NCI-H1930 (cell line): ENCODE results near the gene FBXO48.
"Not testable (repeated sequence)": the region's sequence is repeated elsewhere in the genome, so short reads cannot be mapped to it uniquely, and the experiment has no call there.

Experiments used
- DNase-seq, 2 experiments: peaks; one replicate each; lab custom pipeline; 2025; lab: John Stamatoyannopoulos, UW

Gene FBXO48

GRCh38 chr2:68471385-68471784, 4.3 kb upstream of the FBXO48 start:
- no peak for DNase-seq

- no peak for DNase-seq
Measured at GRCh38 chr2:68469935-68470334, 2.8 kb upstream of the FBXO48 start.

GRCh38 chr2:68468801-68469200, 1.7 kb upstream of the FBXO48 start:
- DNase-seq = no peak

- DNase-seq = no peak
Measured at GRCh38 chr2:68466778-68467076, 367 bp downstream of the FBXO48 start.

- no peak for DNase-seq
Measured at GRCh38 chr2:68466361-68466777, 725 bp downstream of the FBXO48 start.

- DNase-seq = no peak
Measured at GRCh38 chr2:68465081-68465916, 1.8 kb downstream of the FBXO48 start.

GRCh38 chr2:68464651-68465050, 2.4 kb downstream of the FBXO48 start:
- DNase-seq = no peak

GRCh38 chr2:68463287-68463877, 3.7 kb downstream of the FBXO48 start:
- DNase-seq = peak; percentile 28 to 40

- no peak for DNase-seq
Measured at GRCh38 chr2:68458981-68459380, 8.1 kb downstream of the FBXO48 start.

- no peak for DNase-seq
Measured at GRCh38 chr2:68456198-68456597, 10.9 kb downstream of the FBXO48 start.

GRCh38 chr2:68454719-68455118, 12.4 kb downstream of the FBXO48 start:
- DNase-seq = no peak

- DNase-seq = no peak
Measured at GRCh38 chr2:68453761-68454360, 13.2 kb downstream of the FBXO48 start.

- DNase-seq = peak in 1 of 2 experiments; percentile 7
Measured at GRCh38 chr2:68452158-68452900, 14.8 kb downstream of the FBXO48 start.

- no peak for DNase-seq
Measured at GRCh38 chr2:68448671-68449653, 18.1 kb downstream of the FBXO48 start.

GRCh38 chr2:68447118-68447517, 20.0 kb downstream of the FBXO48 start:
- DNase-seq = no peak

GRCh38 chr2:68446425-68446824, 20.7 kb downstream of the FBXO48 start:
- not testable (repeated sequence) for DNase-seq

- DNase-seq = no peak
Measured at GRCh38 chr2:68441994-68442322, 25.1 kb downstream of the FBXO48 start.

GRCh38 chr2:68441179-68441993, 25.7 kb downstream of the FBXO48 start:
- DNase-seq = peak; percentile 52 to 73

GRCh38 chr2:68438455-68439303, 28.4 kb downstream of the FBXO48 start:
- no peak for DNase-seq

- no peak for DNase-seq
Measured at GRCh38 chr2:68436270-68436669, 30.8 kb downstream of the FBXO48 start.
